ENCODE results near the gene ARHGEF26. TPM values are rescaled to one million over a fixed set of nuclear protein-coding genes. Genes with fewer than 3 reads are reported as not detected.

Gene ARHGEF26
- total RNA-seq, 1 donor from 2014 or later = not detected

DNA sequence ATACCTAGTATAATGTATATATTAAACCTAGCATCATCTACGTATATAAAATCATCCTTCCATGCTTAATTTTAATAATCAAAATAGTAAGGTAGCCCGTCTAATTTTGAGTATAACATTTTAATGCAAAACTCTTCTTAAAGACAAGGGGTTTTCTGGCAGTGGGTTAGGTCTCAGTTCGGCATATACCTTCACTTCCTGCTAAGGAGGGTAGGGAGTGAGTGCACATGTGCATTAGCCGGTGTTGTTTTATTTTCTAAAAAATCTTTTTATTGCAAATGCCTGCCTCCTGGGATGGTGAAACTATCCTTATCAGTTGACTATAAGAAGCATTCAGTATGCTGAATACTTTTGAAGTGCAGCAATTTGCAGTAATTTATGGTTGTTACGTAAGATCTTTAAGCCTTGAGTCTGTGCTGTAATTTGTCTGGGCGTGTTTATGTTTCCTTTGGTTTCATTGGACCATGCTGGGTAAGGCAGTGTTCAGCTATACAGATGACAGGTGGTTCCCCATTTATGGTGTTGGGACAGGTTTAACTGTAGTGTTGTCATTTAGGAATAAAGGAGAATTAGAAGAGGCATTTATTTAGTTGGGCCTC lies 11.7 kb downstream of the ARHGEF26 start:
- no peak for DNase-seq
- H3K4me3 Mint-ChIP-seq = no peak overlapping the region
- POLR2A ChIA-PET = no interaction called here
- TF ChIP-seq CTCF (IDR thresholded peaks at IDR 0.05) = no peak
- H3K9me3 Mint-ChIP-seq = no peaks in the 10 kb centered on the region
- intact Hi-C loops (cut with micrococcal nuclease) = no loop called here
- no peak for ATAC-seq (ENCODE audit: low read depth)
- peaks cover 8% of the 10 kb centered on the region for H3K27me3 Mint-ChIP-seq
- CTCF ChIA-PET = no interaction called here
- no peaks in the 10 kb centered on the region for H3K4me1 Mint-ChIP-seq
- no peaks in the 10 kb centered on the region for H3K36me3 Mint-ChIP-seq (ENCODE audit: low read depth)
- H3K27ac Mint-ChIP-seq = no peak overlapping the region

DNA sequence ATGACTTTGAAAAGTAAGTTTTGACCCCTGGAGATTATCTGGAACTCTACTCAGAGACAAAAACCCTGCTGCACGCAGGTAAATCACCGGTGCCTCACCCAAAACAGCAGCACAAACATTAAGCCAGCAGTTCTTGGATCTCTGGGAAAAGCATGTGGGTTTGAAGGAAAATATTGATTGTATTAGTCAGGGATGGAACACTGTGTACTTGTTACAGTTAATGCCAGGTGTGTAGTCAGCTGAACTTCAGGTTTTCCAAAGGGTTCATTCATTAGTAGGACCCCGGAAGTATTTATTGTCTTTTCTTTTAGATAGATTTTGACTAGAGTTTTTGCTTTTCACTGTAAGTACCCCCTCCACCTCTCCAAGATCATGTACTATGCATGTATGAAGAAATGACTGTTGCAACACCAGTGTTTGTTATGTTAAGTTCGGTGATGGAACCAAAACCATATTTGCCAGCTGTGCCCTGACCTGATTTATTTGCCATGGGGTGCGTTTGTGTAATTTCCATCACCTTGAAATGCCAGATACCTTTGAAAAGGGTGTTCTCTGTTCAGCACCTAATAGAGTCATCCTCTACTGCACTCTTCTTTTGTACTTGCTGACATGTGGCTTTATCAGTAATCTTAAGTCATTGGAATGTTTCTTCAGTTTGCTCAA lies 14.5 kb downstream of the ARHGEF26 start:
- no peaks in the 10 kb centered on the region for H3K36me3 Mint-ChIP-seq (ENCODE audit: low read depth)
- intact Hi-C loops (cut with micrococcal nuclease) = no loop called here
- CTCF ChIA-PET = no interaction called here
- TF ChIP-seq CTCF (IDR thresholded peaks at IDR 0.05) = no peak
- no peak overlapping the region for H3K4me3 Mint-ChIP-seq
- H3K27me3 Mint-ChIP-seq = peaks cover 12% of the 10 kb centered on the region
- DNase-seq (no peak), ATAC-seq (ENCODE audit: low read depth) (no peak)
- H3K4me1 Mint-ChIP-seq = no peaks in the 10 kb centered on the region
- H3K9me3 Mint-ChIP-seq = no peaks in the 10 kb centered on the region
- POLR2A ChIA-PET = no interaction called here
- no peak overlapping the region for H3K27ac Mint-ChIP-seq

DNA sequence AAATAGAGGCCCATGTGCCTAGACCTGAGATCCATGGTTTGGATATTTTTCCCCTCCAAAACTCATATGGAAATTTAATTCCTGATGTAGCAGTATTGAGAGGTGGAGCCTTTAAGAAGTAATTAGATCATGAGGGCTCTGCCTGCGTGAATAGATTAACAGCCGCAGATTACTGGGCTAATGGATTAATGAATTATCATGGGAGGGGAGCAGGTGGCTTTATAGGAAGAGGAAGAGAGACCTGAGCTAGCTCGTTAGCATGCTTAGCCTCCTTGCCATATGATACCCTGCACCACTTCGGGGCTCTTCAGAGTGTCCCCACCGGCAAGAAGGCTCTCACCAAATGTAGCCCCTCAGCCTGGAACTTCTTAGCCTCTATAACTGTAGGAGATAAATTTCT lies 15.8 kb downstream of the ARHGEF26 start:
- POLR2A ChIA-PET = no interaction called here

GRCh38 chr3:154139996-154140436 lies 18.8 kb downstream of the ARHGEF26 start:
- Mint-ChIP-seq H3K9me3 (no peaks in the 10 kb centered on the region), H3K36me3 (ENCODE audit: low read depth) (no peaks in the 10 kb centered on the region), H3K27me3 (peaks cover 10% of the 10 kb centered on the region), H3K27ac (no peak overlapping the region), H3K4me3 (no peak overlapping the region), H3K4me1 (no peaks in the 10 kb centered on the region)
- intact Hi-C loops (cut with micrococcal nuclease) = no loop called here
- POLR2A ChIA-PET = no interaction called here
- no peak for TF ChIP-seq CTCF (IDR thresholded peaks at IDR 0.05)
- no peak for ATAC-seq (ENCODE audit: low read depth)
- CTCF ChIA-PET = no interaction called here
- no peak for DNase-seq

More for the DNA sequence above, 15.8 kb downstream of the ARHGEF26 start:
- peaks cover 12% of the 10 kb centered on the region for H3K27me3 Mint-ChIP-seq
- intact Hi-C loops (cut with micrococcal nuclease) = no loop called here
- H3K27ac Mint-ChIP-seq = no peak overlapping the region
- no peak for TF ChIP-seq CTCF (IDR thresholded peaks at IDR 0.05)
- H3K36me3 Mint-ChIP-seq (ENCODE audit: low read depth) = no peaks in the 10 kb centered on the region
- no peak for DNase-seq
- H3K9me3 Mint-ChIP-seq = no peaks in the 10 kb centered on the region
- CTCF ChIA-PET = no interaction called here
- no peak for ATAC-seq (ENCODE audit: low read depth)
- no peaks in the 10 kb centered on the region for H3K4me1 Mint-ChIP-seq
- no peak overlapping the region for H3K4me3 Mint-ChIP-seq

DNA sequence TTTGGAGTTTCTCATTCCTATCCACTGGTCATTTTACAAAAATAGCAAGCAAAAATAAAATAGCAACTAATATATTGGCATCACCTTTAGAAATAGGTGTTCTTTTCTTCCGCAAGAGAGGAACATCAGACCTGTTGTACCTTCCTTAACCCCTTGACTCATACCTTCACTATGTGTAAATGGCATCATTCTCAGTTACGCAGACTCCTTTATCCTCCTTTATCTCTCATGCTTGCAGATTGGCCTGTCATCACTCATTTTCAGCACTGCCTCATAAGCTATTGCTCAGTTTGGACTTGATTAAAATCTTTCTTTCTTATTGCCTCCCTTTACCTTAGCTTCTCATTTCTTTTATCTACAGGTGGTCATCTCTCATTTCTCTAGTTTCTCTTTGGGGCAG lies 21.4 kb downstream of the ARHGEF26 start:
- Mint-ChIP-seq H3K27ac (no peak overlapping the region), H3K4me1 (no peaks in the 10 kb centered on the region), H3K9me3 (no peaks in the 10 kb centered on the region), H3K36me3 (ENCODE audit: low read depth) (no peaks in the 10 kb centered on the region), H3K4me3 (no peak overlapping the region), H3K27me3 (peaks cover 7% of the 10 kb centered on the region)
- POLR2A ChIA-PET = no interaction called here
- intact Hi-C loops (cut with micrococcal nuclease) = no loop called here
- CTCF ChIA-PET = no interaction called here
- DNase-seq = no peak
- ATAC-seq (ENCODE audit: low read depth) = no peak
- no peak for TF ChIP-seq CTCF (IDR thresholded peaks at IDR 0.05)

All from activated B cell treated with CpG ODN at 0.5 μM for 24 hours (primary cell).